HEK293 (cell line): Measurements from ENCODE around the gene DDB1.

Source experiments
- CTCF ChIA-PET: fragments of 350-600 bp; formaldehyde crosslinking; extraction: SDS; loops from one replicate; lab custom pipeline; 2021; ENCODE audit warnings: antibody characterized with exemption; lab: Yijun Ruan, JAX
- POLR2A ChIA-PET: fragments of 300-600 bp; formaldehyde crosslinking; extraction: SDS; loops from one replicate; lab custom pipeline; 2020; ENCODE audit warnings: antibody characterized with exemption, inconsistent platforms; lab: Yijun Ruan, JAX
- H3K27ac ChIP-seq: fragments of 200-500 bp; sonication (Bioruptor generic); 2 replicates; pipeline ENCODE4 v1.5.1; 2014; ENCODE audit warnings: low read depth, low read length, control low read depth, inconsistent platforms; ENCODE audit errors: extremely low read depth
- H3K36me3 ChIP-seq, 2 experiments: fragments of 200-500 bp in 1 of 2; sonication (Bioruptor generic) in 1 of 2; 1 replicate in 1 of 2; 2 replicates in 1 of 2; pipeline ENCODE4 v1.5.1; 2014 to 2017; ENCODE audit warnings: inconsistent platforms in 2 of 2, low read length in 2 of 2; ENCODE audit not compliant: control insufficient read depth in 2 of 2, insufficient read depth in 1 of 2
- H3K4me1 ChIP-seq: fragments of 200-500 bp; sonication (Bioruptor generic); 2 replicates; pipeline ENCODE4 v1.5.1; 2014; ENCODE audit warnings: mild to moderate bottlenecking, low read length, inconsistent platforms; ENCODE audit not compliant: control insufficient read depth, insufficient read depth
- H3K4me3 ChIP-seq: 2 replicates; pipeline ENCODE4 v1.5.1; 2011; ENCODE audit warnings: low read depth, mild to moderate bottlenecking, control low read depth, low read length, moderate library complexity
- H3K9me3 ChIP-seq: fragments of 200-500 bp; sonication (Bioruptor generic); 2 replicates; pipeline ENCODE4 v1.5.1; 2014; ENCODE audit warnings: low read depth, low read length, inconsistent platforms; ENCODE audit not compliant: control insufficient read depth, insufficient read depth
- PRDM2 ChIP-seq: fragments of 450-650 bp; formaldehyde crosslinking; IDR thresholded peaks from 2 replicates; pipeline ENCODE4 v1.5.1; 2016; ENCODE audit warnings: missing biosample characterization, missing genetic modification characterization, borderline replicate concordance
- PRDM4 ChIP-seq: fragments of 450-650 bp; formaldehyde crosslinking; IDR thresholded peaks from 2 replicates; pipeline ENCODE4 v1.5.1; 2017; ENCODE audit warnings: missing biosample characterization, missing genetic modification characterization
- ZBTB44 ChIP-seq: fragments of 450-650 bp; IDR thresholded peaks from 2 replicates; pipeline ENCODE4 v1.5.1; 2018; ENCODE audit warnings: missing biosample characterization, mild to moderate bottlenecking, missing genetic modification characterization
- ZFP37 ChIP-seq: fragments of 450-650 bp; formaldehyde crosslinking; IDR thresholded peaks from 2 replicates; pipeline ENCODE4 v1.5.1; 2016; ENCODE audit warnings: missing biosample characterization, missing genetic modification characterization
- ZFP69B ChIP-seq: fragments of 450-650 bp; formaldehyde crosslinking; IDR thresholded peaks from 2 replicates; pipeline ENCODE4 v1.5.1; 2016; ENCODE audit warnings: missing biosample characterization, missing genetic modification characterization
- ZNF112 ChIP-seq: fragments of 450-650 bp; formaldehyde crosslinking; IDR thresholded peaks from 2 replicates; pipeline ENCODE4 v1.5.0; 2017; ENCODE audit warnings: missing biosample characterization, missing genetic modification characterization
- ZNF169 ChIP-seq: fragments of 450-650 bp; formaldehyde crosslinking; IDR thresholded peaks from 2 replicates; pipeline ENCODE4 v1.5.1; 2016; ENCODE audit warnings: missing biosample characterization, missing genetic modification characterization
- ZNF214 ChIP-seq: fragments of 450-650 bp; formaldehyde crosslinking; IDR thresholded peaks from 2 replicates; pipeline ENCODE4 v1.5.1; 2017; ENCODE audit warnings: missing biosample characterization, mild to moderate bottlenecking, missing genetic modification characterization, borderline replicate concordance
- ZNF223 ChIP-seq: fragments of 450-650 bp; formaldehyde crosslinking; IDR thresholded peaks from 2 replicates; pipeline ENCODE4 v1.5.1; 2016; ENCODE audit warnings: missing biosample characterization, missing genetic modification characterization
- ZNF274 ChIP-seq, 2 experiments: fragments of 200-500 bp in 1 of 2; fragments of 450-650 bp in 1 of 2; sonication (Bioruptor generic) in 1 of 2; formaldehyde crosslinking in 1 of 2; IDR thresholded peaks; 2 replicates each; pipeline versions ENCODE4 v1.5.1 to v1.6.1; 2014 to 2016; ENCODE audit warnings: borderline replicate concordance in 1 of 2, inconsistent platforms in 1 of 2, low read length in 1 of 2, missing biosample characterization in 1 of 2, missing genetic modification characterization in 1 of 2
- ZNF311 ChIP-seq: fragments of 450-650 bp; formaldehyde crosslinking; IDR thresholded peaks from 2 replicates; pipeline ENCODE4 v1.5.1; 2017; ENCODE audit warnings: missing biosample characterization, missing genetic modification characterization, borderline replicate concordance
- ZNF391 ChIP-seq: fragments of 450-650 bp; formaldehyde crosslinking; IDR thresholded peaks from 2 replicates; pipeline ENCODE4 v1.5.1; 2016; ENCODE audit warnings: low read depth, missing biosample characterization, missing genetic modification characterization, borderline replicate concordance
- ZNF404 ChIP-seq: fragments of 450-650 bp; formaldehyde crosslinking; IDR thresholded peaks from 2 replicates; pipeline ENCODE4 v1.5.1; 2017; ENCODE audit warnings: missing biosample characterization, missing genetic modification characterization
- ZNF501 ChIP-seq: fragments of 450-650 bp; formaldehyde crosslinking; IDR thresholded peaks from 2 replicates; pipeline ENCODE4 v1.5.1; 2016; ENCODE audit warnings: missing biosample characterization, missing genetic modification characterization
- ZNF560 ChIP-seq: fragments of 450-650 bp; formaldehyde crosslinking; IDR thresholded peaks from 2 replicates; pipeline ENCODE4 v1.5.1; 2017; ENCODE audit warnings: missing biosample characterization, missing genetic modification characterization, borderline replicate concordance
- ZNF596 ChIP-seq: fragments of 450-650 bp; IDR thresholded peaks from 2 replicates; pipeline ENCODE4 v1.5.0; 2018; ENCODE audit warnings: missing biosample characterization, mild to moderate bottlenecking, missing genetic modification characterization, moderate library complexity
- ZNF600 ChIP-seq: fragments of 450-650 bp; formaldehyde crosslinking; IDR thresholded peaks from 2 replicates; pipeline ENCODE4 v1.5.1; 2016; ENCODE audit warnings: missing biosample characterization, missing genetic modification characterization
- ZSCAN5A ChIP-seq: fragments of 450-650 bp; formaldehyde crosslinking; IDR thresholded peaks from 2 replicates; pipeline ENCODE4 v1.5.1; 2016; ENCODE audit warnings: missing biosample characterization, missing genetic modification characterization

The DDB1 gene

DNA sequence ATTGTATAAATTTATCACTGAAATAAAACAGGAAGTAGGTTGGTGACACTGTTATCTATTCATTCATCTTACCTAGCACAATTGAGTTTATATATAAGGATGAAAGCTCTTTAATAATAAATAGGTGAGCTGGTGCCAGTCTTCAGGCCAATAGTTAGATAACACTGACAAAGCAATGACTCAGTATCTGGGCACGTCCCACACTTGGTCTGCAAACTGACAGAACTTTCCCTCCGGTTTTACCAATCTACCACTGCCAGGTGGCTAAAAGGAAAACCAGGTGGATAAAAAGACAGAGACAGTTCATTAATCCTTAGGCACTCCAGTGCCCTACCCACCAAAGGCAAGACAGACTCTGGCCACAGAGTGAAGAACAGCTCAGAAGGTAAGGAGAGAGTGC is 17.6 kb downstream of the DDB1 start:
- Histone ChIP-seq H3K9me3 (no peaks in the 10 kb centered on the region), H3K27ac (no peak overlapping the region), H3K4me1 (no peaks in the 10 kb centered on the region), H3K36me3 (peaks cover 21 to 93% of the 10 kb centered on the region in 2 experiments), H3K4me3 (no peak overlapping the region)
- POLR2A ChIA-PET: interaction anchor here (0.7 to 0.8 kb wide), 2 partner anchors 16 to 20 kb away, joined by 3 to 7 read pairs; partner anchors contain the start of gene VWCE
- CTCF ChIA-PET: interaction anchor here (0.8 to 2.2 kb wide), 3 partner anchors 21 to 61 kb away, joined by 3 to 11 read pairs (median 4); no protein-coding TSS in a partner anchor
- TF ChIP-seq ZSCAN5A (tag by site-specific recombination) (no peak), ZNF560 (tag by site-specific recombination) (no peak), ZNF214 (tag by site-specific recombination) (no peak), ZNF501 (tag by site-specific recombination) (no peak), ZNF391 (no peak), PRDM4 (tag by site-specific recombination) (no peak), ZNF223 (tag by site-specific recombination) (no peak), ZNF274 (IDR thresholded peaks at IDR 0.05; ENCODE audit: low read length) (no peak), ZNF274 (tag by site-specific recombination; IDR thresholded peaks at IDR 0.05; ENCODE audit: borderline replicate concordance) (no peak), ZNF311 (tag by site-specific recombination) (no peak), PRDM2 (tag by site-specific recombination) (no peak)

- TF ChIP-seq ZNF600 (no peak), ZNF169 (tag by site-specific recombination) (no peak), ZFP37 (no peak), ZBTB44 (no peak), ZNF404 (tag by site-specific recombination) (no peak), ZNF596 (tag by site-specific recombination) (no peak), ZNF112 (tag by site-specific recombination) (no peak), ZFP69B (tag by site-specific recombination) (no peak)
- H3K4me1 ChIP-seq: no peaks in the 10 kb centered on the region
- no peaks in the 10 kb centered on the region for H3K9me3 ChIP-seq
- POLR2A ChIA-PET: no interaction called here
- no peak overlapping the region for H3K4me3 ChIP-seq
- CTCF ChIA-PET: interaction anchor here (0.7 kb wide), 2 partner anchors 11 to 820 kb away, joined by 3 read pairs; no protein-coding TSS in a partner anchor
- peaks cover 23 to 100% of the 10 kb centered on the region in 2 experiments for H3K36me3 ChIP-seq
- no peak overlapping the region for H3K27ac ChIP-seq
Observed at GRCh38 chr11:61310749-61311148, 22.2 kb downstream of the DDB1 start.
